GM19043 (cell line): ENCODE measurements around the gene HCN1.

Experiments used
- ATAC-seq: cut with Tn5 transposase; IDR thresholded peaks from one replicate; pipeline ENCODE4 v1.9.1; 2021; ENCODE audit warnings: low read depth; ENCODE audit not compliant: unreplicated experiment

HCN1 gene

GRCh38 chr5:45696206-45696836 is at the start of gene HCN1:
Gene HCN1 (minus strand): TSS chr5:45696380.
- peak; percentile 82 for ATAC-seq

- ATAC-seq: no peak
Observed at GRCh38 chr5:45741110-45741509, 44.9 kb upstream of the HCN1 start.

- ATAC-seq: no peak
Observed at GRCh38 chr5:45737153-45737552, 41.0 kb upstream of the HCN1 start.

- no peak for ATAC-seq
Observed at GRCh38 chr5:45725537-45725936, 29.4 kb upstream of the HCN1 start.

GRCh38 chr5:45697201-45697600 is 1.0 kb upstream of the HCN1 start:
- ATAC-seq: no peak

- peak; percentile 11 for ATAC-seq
Observed at GRCh38 chr5:45695804-45696156, 400 bp downstream of the HCN1 start.

- no peak for ATAC-seq
Observed at GRCh38 chr5:45694971-45695803, 993 bp downstream of the HCN1 start.

GRCh38 chr5:45694255-45694814 is 1.8 kb downstream of the HCN1 start:
- no peak for ATAC-seq

- ATAC-seq: no peak
Observed at GRCh38 chr5:45692481-45692880, 3.7 kb downstream of the HCN1 start.

- ATAC-seq: no peak
Observed at GRCh38 chr5:45691656-45692055, 4.5 kb downstream of the HCN1 start.

GRCh38 chr5:45687701-45688100 is 8.5 kb downstream of the HCN1 start:
- ATAC-seq: no peak

- ATAC-seq: no peak
Observed at GRCh38 chr5:45686620-45687019, 9.6 kb downstream of the HCN1 start.

- no peak for ATAC-seq
Observed at GRCh38 chr5:45684118-45684517, 12.1 kb downstream of the HCN1 start.

GRCh38 chr5:45680950-45681349 is 15.2 kb downstream of the HCN1 start:
- ATAC-seq: no peak

GRCh38 chr5:45677524-45677923 is 18.7 kb downstream of the HCN1 start:
- no peak for ATAC-seq

GRCh38 chr5:45672271-45672670 is 23.9 kb downstream of the HCN1 start:
- ATAC-seq: no peak

- no peak for ATAC-seq
Observed at GRCh38 chr5:45648744-45649143, 47.4 kb downstream of the HCN1 start.

GRCh38 chr5:45643056-45643455 is 53.1 kb downstream of the HCN1 start:
- ATAC-seq: no peak

- no peak for ATAC-seq
Observed at GRCh38 chr5:45642370-45642769, 53.8 kb downstream of the HCN1 start.

- ATAC-seq: no peak
Observed at GRCh38 chr5:45639040-45639439, 57.1 kb downstream of the HCN1 start.

GRCh38 chr5:45627076-45627656 is 69.0 kb downstream of the HCN1 start:
- no peak for ATAC-seq

- no peak for ATAC-seq
Observed at GRCh38 chr5:45623832-45624231, 72.3 kb downstream of the HCN1 start.
